ENCODE results near the gene TP53TG5.

DNA sequence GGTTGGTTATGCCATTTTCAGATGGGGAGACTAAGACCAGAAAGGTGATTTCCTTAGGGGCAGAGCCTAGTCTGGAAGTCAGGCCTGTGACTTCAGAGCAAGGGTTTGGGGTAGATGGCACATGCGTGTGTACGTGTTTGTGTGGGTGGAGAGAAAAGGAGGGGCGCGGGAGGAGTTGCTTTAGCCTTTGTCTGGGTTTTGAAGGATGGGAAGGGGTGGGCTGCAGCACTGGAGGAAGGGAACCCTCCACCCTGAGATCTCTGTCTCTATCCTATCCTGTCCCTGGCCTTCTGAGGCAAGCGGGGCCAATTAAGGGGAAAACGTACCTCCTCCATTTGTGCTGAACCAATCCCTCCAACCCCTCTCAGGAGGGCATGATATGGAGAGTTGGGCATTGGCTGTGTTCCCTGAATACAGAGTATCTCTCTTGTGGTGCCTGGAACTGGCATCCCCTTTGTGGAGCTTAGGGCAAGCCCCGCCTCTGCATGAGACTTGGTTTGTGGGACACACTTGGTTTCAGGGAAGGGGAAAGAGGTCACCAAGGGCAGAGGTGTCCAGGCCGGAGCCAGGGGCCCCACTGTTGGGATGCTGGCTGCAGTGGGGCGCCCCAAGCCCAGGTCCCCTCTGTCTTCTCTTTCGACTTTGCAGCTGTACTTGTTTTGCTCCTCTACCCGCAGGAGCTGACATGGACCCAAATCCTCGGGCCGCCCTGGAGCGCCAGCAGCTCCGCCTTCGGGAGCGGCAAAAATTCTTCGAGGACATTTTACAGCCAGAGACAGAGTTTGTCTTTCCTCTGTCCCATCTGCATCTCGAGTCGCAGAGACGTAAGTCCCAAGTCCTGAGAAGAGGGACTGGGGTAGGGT, 29.9 kb upstream of the TP53TG5 start, which contains the start of gene DBNDD2:
- TF ChIP-seq CTCF (IDR thresholded peaks at IDR 0.05) (no peak), POLR2A (IDR thresholded peaks at IDR 0.05) (no peak)
